K562 (cell line): ENCODE measurements around the gene DHCR7. TPM values are rescaled to one million over a fixed set of nuclear protein-coding genes. Genes with fewer than 3 reads are reported as not detected.

Experiments used
- ATAC-seq: fragments of 200-7000 bp; cut with Tn5 transposase; 3 replicates; pipeline ENCODE4 v1.9.1; 2020; ENCODE audit warnings: moderate library complexity
- BruUV-seq: library from RNA; stranded (reverse); fragments of 400-500 nt; replicated peaks from 2 replicates; lab custom pipeline; 2021; lab: Mats Ljungman, UMichigan
- CTCF ChIA-PET: fragments of 300-600 bp; formaldehyde crosslinking; extraction: SDS; loops from one replicate; lab custom pipeline; 2021; ENCODE audit warnings: low intra/inter-chr PET ratio; lab: Yijun Ruan, JAX
- POLR2A ChIA-PET: fragments of 300-600, 350-650 bp; sonication (Branson Sonifier 250); formaldehyde crosslinking; extraction: SDS; loops from one replicate; lab custom pipeline; 2021; ENCODE audit warnings: antibody characterized with exemption, inconsistent platforms; lab: Yijun Ruan, JAX
- DNase-seq, 4 experiments: peaks; one replicate each; pipeline versions ENCODE4 v3.0.0 to v3.0.0-alpha.2; 2011 to 2018; ENCODE audit warnings: low spot score in 3 of 4, mixed read lengths in 3 of 4; ENCODE audit errors: extremely low read depth in 1 of 4
- FAIRE-seq: peaks from 2 replicates; lab custom pipeline; 2011; peaks lifted over from hg19 to GRCh38; lab: Jason Lieb, UNC
- H2AFZ ChIP-seq: 2 replicates; pipeline ENCODE4 v1.6.0; 2011; ENCODE audit warnings: low read depth, low read length, control low read depth, inconsistent platforms
- H3K27ac ChIP-seq: fragments of 200-600 bp; 3 replicates; pipeline ENCODE4 v1.8.0; 2011; ENCODE audit warnings: low read depth, mild to moderate bottlenecking, control low read depth, inconsistent platforms, low read length, moderate library complexity, mixed read lengths; ENCODE audit errors: extremely low read depth
- H3K27me3 ChIP-seq, 2 experiments: fragments of 300-600 bp in 1 of 2; 2 replicates in 1 of 2; 3 replicates in 1 of 2; pipeline versions ENCODE4 v1.6.0 to v1.8.0; 2011; ENCODE audit warnings: inconsistent platforms in 2 of 2, low read length in 2 of 2, mild to moderate bottlenecking in 1 of 2, mixed read lengths in 1 of 2, moderate library complexity in 1 of 2; ENCODE audit not compliant: control insufficient read depth in 2 of 2, insufficient read depth in 2 of 2
- H3K36me3 ChIP-seq: fragments of 300-600 bp; 3 replicates; pipeline ENCODE4 v1.8.0; 2011; ENCODE audit warnings: mild to moderate bottlenecking, low read length, inconsistent platforms; ENCODE audit not compliant: control insufficient read depth, insufficient read depth
- H3K4me1 ChIP-seq, 2 experiments: fragments of 200-600 bp in 1 of 2; replicated peaks in 1 of 2; 2 replicates in 1 of 2; 3 replicates in 1 of 2; pipeline versions ENCODE4 v1.5.1 to v1.8.0; 2011; ENCODE audit warnings: inconsistent platforms in 2 of 2, low read length in 2 of 2, mild to moderate bottlenecking in 1 of 2, mixed read lengths in 1 of 2, moderate library complexity in 1 of 2; ENCODE audit not compliant: control insufficient read depth in 2 of 2, insufficient read depth in 2 of 2
- H3K4me2 ChIP-seq: 2 replicates; pipeline ENCODE4 v1.6.1; 2011; ENCODE audit warnings: low read length, control low read depth, inconsistent platforms, mixed read lengths; ENCODE audit not compliant: insufficient read depth
- H3K4me3 ChIP-seq: fragments of 200-600 bp; sonication (generic), shearing (Covaris generic); 2 replicates; pipeline ENCODE4 v1.5.1; 2016; ENCODE audit warnings: control low read depth, inconsistent platforms
- H3K79me2 ChIP-seq: fragments of 200-600 bp; 3 replicates; pipeline ENCODE4 v1.8.0; 2011; ENCODE audit warnings: low read length, inconsistent platforms; ENCODE audit not compliant: control insufficient read depth, insufficient read depth
- H3K9ac ChIP-seq, 2 experiments: 2 replicates each; pipeline versions ENCODE4 v1.6.0 to v1.6.1; 2011; ENCODE audit warnings: low read depth in 2 of 2, low read length in 2 of 2, control low read depth in 1 of 2, inconsistent platforms in 1 of 2, mild to moderate bottlenecking in 1 of 2, mixed read lengths in 1 of 2; ENCODE audit not compliant: insufficient read depth in 1 of 2
- H3K9me1 ChIP-seq: one replicate; pipeline ENCODE4 v1.6.0; 2011; ENCODE audit warnings: inconsistent platforms, mild to moderate bottlenecking, low read length, moderate library complexity; ENCODE audit not compliant: control insufficient read depth, insufficient read depth
- H3K9me3 ChIP-seq: replicated peaks from 2 replicates; pipeline ENCODE4 v1.5.1; 2011; ENCODE audit warnings: low read depth, low read length, inconsistent platforms; ENCODE audit not compliant: control insufficient read depth, insufficient read depth
- H4K20me1 ChIP-seq: replicated peaks from 2 replicates; pipeline ENCODE4 v1.6.1; 2011; ENCODE audit warnings: low read length, inconsistent platforms, mixed read lengths; ENCODE audit not compliant: control insufficient read depth, insufficient read depth
- E2F1 ChIP-seq: sonication (generic); formaldehyde crosslinking; IDR thresholded peaks from 2 replicates; pipeline ENCODE4 v1.8.1; 2023; ENCODE audit warnings: mild to moderate bottlenecking, missing genetic modification reagents, moderate library complexity
- EZH2 ChIP-seq: IDR thresholded peaks from 2 replicates; pipeline ENCODE4 v1.6.1; 2012; ENCODE audit warnings: low read depth, mild to moderate bottlenecking, inconsistent platforms, low read length, borderline replicate concordance
- HOMEZ ChIP-seq: fragments of 250-450 bp; sonication (Bioruptor Pico); IDR thresholded peaks from 2 replicates; pipeline ENCODE4 v1.4.0; 2020; ENCODE audit warnings: mild to moderate bottlenecking, moderate library complexity
- KDM1A ChIP-seq, 2 experiments: fragments of 450-650 bp; IDR thresholded peaks; 2 replicates each; pipeline ENCODE4 v1.6.1; 2016; ENCODE audit warnings: mild to moderate bottlenecking in 2 of 2
- NR3C1 ChIP-seq: sonication (generic); formaldehyde crosslinking; IDR thresholded peaks from 2 replicates; pipeline ENCODE4 v1.8.1; 2022; ENCODE audit warnings: missing genetic modification reagents
- RBFOX2 ChIP-seq: fragments of 200-400 bp; formaldehyde crosslinking; IDR thresholded peaks from 2 replicates; pipeline ENCODE4 v1.6.1; 2017; ENCODE audit warnings: low read depth, mild to moderate bottlenecking, low read length, moderate library complexity
- RBM25 ChIP-seq: fragments of 200-400 bp; formaldehyde crosslinking; IDR thresholded peaks from 2 replicates; pipeline ENCODE4 v1.6.1; 2018; ENCODE audit warnings: low read length, low read depth, moderate library complexity; ENCODE audit not compliant: severe bottlenecking
- SP2 ChIP-seq: IDR thresholded peaks from 2 replicates; pipeline ENCODE4 v1.6.1; 2011; ENCODE audit warnings: mild to moderate bottlenecking, low read depth, low read length, moderate library complexity; ENCODE audit not compliant: poor library complexity, severe bottlenecking; ENCODE audit errors: extremely low read depth
- ZKSCAN8 ChIP-seq: fragments of 200-800 bp; sonication (Bioruptor generic); IDR thresholded peaks from 2 replicates; pipeline ENCODE4 v1.6.1; 2016; ENCODE audit warnings: missing genetic modification characterization, missing compliant biosample characterization
- ZNF134 ChIP-seq: fragments of 250-450 bp; sonication (Bioruptor Pico); conservative IDR thresholded peaks from 2 replicates; pipeline ENCODE4 v1.4.0; 2020
- ZNF785 ChIP-seq: fragments of 250-450 bp; sonication (Bioruptor Pico); IDR thresholded peaks from 2 replicates; pipeline ENCODE4 v1.4.0; 2020; ENCODE audit warnings: mild to moderate bottlenecking
- WGBS: fragments of 100-300 bp; shearing (Covaris generic); methylation state at CpG from one replicate; pipeline ENCODE4 v1.1.6; 2016; ENCODE audit warnings: low coverage, mixed read lengths; ENCODE audit not compliant: insufficient coverage; ENCODE audit errors: missing lambda C conversion rate; 5-methylcytosine and 5-hydroxymethylcytosine counted together
- in situ Hi-C: fragments of 300-500 bp; cut with MboI; formaldehyde crosslinking; loops from 4 replicates; pipeline ENCODE4 v1.15.0; 2018; ENCODE audit warnings: inconsistent platforms, mixed read lengths
- intact Hi-C: fragments of 100-400 bp; cut with micrococcal nuclease; formaldehyde crosslinking; loops from 2 replicates; pipeline ENCODE4 v1.14.2; 2022
- polyA plus RNA-seq, 8 experiments: library from polyadenylated mRNA; depleted of rRNA in 4 of 8; stranded (reverse) in 5 of 8; unstranded in 3 of 8; fragments of >200 nt; fragmentation: Nextera tagmentation in 2 of 8; fragmentation: Illumina TruSeq in 1 of 8; extraction: Ambion mirVana in 2 of 8; extraction: Trizol in 1 of 8; gene quantifications; 2 replicates each; pipeline versions ENCODE4 v1.2.1 to v1.2.3, GENCODE V29; 2011 to 2014; ENCODE audit warnings: inconsistent platforms in 1 of 8, missing spikeins in 1 of 8
- total RNA-seq, 7 experiments: library from RNA; depleted of rRNA in 6 of 7; stranded (reverse); fragments of >200 nt in 6 of 7; fragmentation: Illumina TruSeq in 2 of 7; extraction: Trizol in 2 of 7; gene quantifications; 2 replicates each; pipeline versions ENCODE4 v1.2.1 to v1.2.3, GENCODE V29; 2011 to 2021; ENCODE audit warnings: low replicate concordance in 1 of 7

Gene DHCR7
- total and polyA plus RNA-seq, 9 of the 15 experiments (the other 6 are each of a cell fraction or from before 2014, with no cell fraction given) = 8.4 to 192 (median 82.4) TPM

GRCh38 chr11:71467164-71467563 is 19.0 kb upstream of the DHCR7 start:
- Histone ChIP-seq H3K27me3 (no peaks in the 10 kb centered on the region), H3K4me2 (no peak overlapping the region), H3K9ac (no peak overlapping the region), H3K9me3 (no peaks in the 10 kb centered on the region), H4K20me1 (no peaks in the 10 kb centered on the region), H3K27ac (no peak overlapping the region), H3K9me1 (no peaks in the 10 kb centered on the region), H3K4me1 (no peaks in the 10 kb centered on the region), H3K79me2 (no peaks in the 10 kb centered on the region), H2AFZ (no peak overlapping the region), H3K36me3 (peaks cover 31% of the 10 kb centered on the region; the same call in 2 of the 3 replicates), H3K4me3 (no peak overlapping the region)
- no peak for DNase-seq
- no peak for ATAC-seq
- no peak for FAIRE-seq
- BruUV-seq = no TSS peak
- CTCF ChIA-PET = no interaction called here
- in situ Hi-C loops (no loop called here), intact Hi-C loops (no loop called here)
- POLR2A ChIA-PET = no interaction called here
- TF ChIP-seq ZNF134 (no peak), ZNF785 (CRISPR knock-in tag) (no peak), ZKSCAN8 (CRISPR knock-in tag) (no peak), RBFOX2 (no peak), E2F1 (CRISPR knock-in tag) (no peak), EZH2 (no peak), NR3C1 (CRISPR knock-in tag) (no peak), HOMEZ (no peak), SP2 (no peak), KDM1A (IDR thresholded peaks at IDR 0.05) (no peak), RBM25 (no peak)
- WGBS = 96% methylated on average over 6 of the region's 6 CpGs
